SU-DHL-6 (cell line): ENCODE measurements around the gene RALGAPA1.

Experiments used
- H2AFZ ChIP-seq: fragments of 200-600 bp; sonication (generic); 2 replicates; pipeline ENCODE4 v1.6.1; 2014; ENCODE audit warnings: low read depth, mild to moderate bottlenecking, moderate library complexity, mixed read lengths, antibody characterized with exemption, low read length; ENCODE audit not compliant: severe bottlenecking
- H3F3A ChIP-seq: fragments of 200-600 bp; shearing (Covaris generic); 2 replicates; pipeline ENCODE4 v1.6.0; 2016; ENCODE audit warnings: antibody characterized with exemption, mild to moderate bottlenecking; ENCODE audit not compliant: insufficient read depth
- H3K27ac ChIP-seq: fragments of 200-600 bp; sonication (generic); 2 replicates; pipeline ENCODE4 v1.5.1; 2016; ENCODE audit warnings: low read depth, mild to moderate bottlenecking, low read length, moderate library complexity, mixed read lengths
- H3K27me3 ChIP-seq: fragments of 200-600 bp; sonication (generic), shearing (Covaris generic); 2 replicates; pipeline ENCODE4 v1.6.0; 2014; ENCODE audit warnings: mild to moderate bottlenecking, low read length
- H3K36me3 ChIP-seq: fragments of 200-600 bp; sonication (generic); 2 replicates; pipeline ENCODE4 v1.6.1; 2014; ENCODE audit warnings: mild to moderate bottlenecking, low read length, mixed read lengths
- H3K4me2 ChIP-seq: fragments of 300-600, 200-600 bp; shearing (Covaris generic), sonication (generic); 2 replicates; pipeline ENCODE4 v1.6.0; 2014; ENCODE audit warnings: low read length, low read depth, mild to moderate bottlenecking; ENCODE audit not compliant: poor library complexity, severe bottlenecking
- H3K4me3 ChIP-seq: fragments of 200-600 bp; sonication (generic); 2 replicates; pipeline ENCODE4 v1.5.1; 2014; ENCODE audit warnings: antibody characterized with exemption, low read length, mild to moderate bottlenecking, mixed read lengths; ENCODE audit not compliant: insufficient read depth, poor library complexity, severe bottlenecking
- H3K79me2 ChIP-seq: fragments of 200-600 bp; sonication (generic); 2 replicates; pipeline ENCODE4 v1.6.1; 2014; ENCODE audit warnings: mild to moderate bottlenecking, low read length, moderate library complexity; ENCODE audit not compliant: insufficient read depth
- H3K9ac ChIP-seq: fragments of 200-600 bp; sonication (generic); 2 replicates; pipeline ENCODE4 v1.7.0; 2014; ENCODE audit warnings: mild to moderate bottlenecking, low read length
- H3K9me2 ChIP-seq: fragments of 200-600 bp; sonication (generic); replicated peaks from 2 replicates; pipeline ENCODE4 v1.6.1; 2014; ENCODE audit warnings: low read length; ENCODE audit not compliant: insufficient read depth
- H3K9me3 ChIP-seq: fragments of 200-600 bp; sonication (generic); 2 replicates; pipeline ENCODE4 v1.6.1; 2014; ENCODE audit warnings: low read length, mixed read lengths; ENCODE audit not compliant: insufficient read depth
- H4K20me1 ChIP-seq: fragments of 200-600 bp; sonication (generic); 2 replicates; pipeline ENCODE4 v1.6.1; 2014; ENCODE audit warnings: low read depth, mild to moderate bottlenecking, antibody characterized with exemption, low read length, moderate library complexity, mixed read lengths
- EZH2phosphoT487 ChIP-seq: fragments of 200-600 bp; sonication (generic), shearing (Covaris generic); conservative IDR thresholded peaks from 2 replicates; pipeline ENCODE4 v1.6.1; 2018; ENCODE audit warnings: mild to moderate bottlenecking, antibody characterized with exemption, low read length, moderate library complexity, mixed read lengths
- TF ChIP-seq, protein P1 (sequence below): fragments of 200-600 bp; sonication (generic); IDR thresholded peaks from one replicate; pipeline ENCODE4 v1.5.1; 2017; ENCODE audit warnings: antibody characterized with exemption, mild to moderate bottlenecking, low read length, moderate library complexity; ENCODE audit not compliant: insufficient read depth, poor library complexity, severe bottlenecking

Gene RALGAPA1

GRCh38 chr14:35506461-35506860 is 302.6 kb downstream of the RALGAPA1 start:
- Histone ChIP-seq H3K9me3 (no peaks in the 10 kb centered on the region), H3K4me3 (no peak overlapping the region), H3K79me2 (no peaks in the 10 kb centered on the region), H3K9ac (no peak overlapping the region), H3K4me2 (no peak overlapping the region), H3K27ac (no peak overlapping the region), H3K9me2 (no peaks in the 10 kb centered on the region), H3K27me3 (no peaks in the 10 kb centered on the region), H3K36me3 (no peaks in the 10 kb centered on the region), H2AFZ (no peak overlapping the region), H4K20me1 (no peaks in the 10 kb centered on the region), H3F3A (no peaks in the 10 kb centered on the region)
- no peak for TF ChIP-seq EZH2phosphoT487
- TF ChIP-seq, protein P1, sequence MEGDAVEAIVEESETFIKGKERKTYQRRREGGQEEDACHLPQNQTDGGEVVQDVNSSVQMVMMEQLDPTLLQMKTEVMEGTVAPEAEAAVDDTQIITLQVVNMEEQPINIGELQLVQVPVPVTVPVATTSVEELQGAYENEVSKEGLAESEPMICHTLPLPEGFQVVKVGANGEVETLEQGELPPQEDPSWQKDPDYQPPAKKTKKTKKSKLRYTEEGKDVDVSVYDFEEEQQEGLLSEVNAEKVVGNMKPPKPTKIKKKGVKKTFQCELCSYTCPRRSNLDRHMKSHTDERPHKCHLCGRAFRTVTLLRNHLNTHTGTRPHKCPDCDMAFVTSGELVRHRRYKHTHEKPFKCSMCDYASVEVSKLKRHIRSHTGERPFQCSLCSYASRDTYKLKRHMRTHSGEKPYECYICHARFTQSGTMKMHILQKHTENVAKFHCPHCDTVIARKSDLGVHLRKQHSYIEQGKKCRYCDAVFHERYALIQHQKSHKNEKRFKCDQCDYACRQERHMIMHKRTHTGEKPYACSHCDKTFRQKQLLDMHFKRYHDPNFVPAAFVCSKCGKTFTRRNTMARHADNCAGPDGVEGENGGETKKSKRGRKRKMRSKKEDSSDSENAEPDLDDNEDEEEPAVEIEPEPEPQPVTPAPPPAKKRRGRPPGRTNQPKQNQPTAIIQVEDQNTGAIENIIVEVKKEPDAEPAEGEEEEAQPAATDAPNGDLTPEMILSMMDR = no peak

DNA sequence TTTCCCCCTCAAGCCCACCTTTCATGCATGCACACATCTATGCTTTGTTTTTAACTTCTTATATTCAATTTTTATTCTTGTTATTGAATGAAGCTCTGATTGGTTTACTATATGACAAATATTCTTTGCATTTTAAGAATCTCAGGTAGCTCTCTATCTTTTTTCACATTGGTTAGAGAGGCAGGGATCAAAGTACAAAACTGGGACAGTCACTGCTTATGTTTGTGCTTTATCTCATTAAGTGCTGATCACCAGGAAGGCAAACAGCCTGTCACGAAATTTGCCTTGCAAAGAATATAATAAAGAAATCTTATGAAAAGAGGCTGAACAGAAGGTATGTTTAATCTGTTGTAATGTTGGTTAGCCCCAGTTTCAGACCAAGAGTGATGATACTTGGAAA is 304.8 kb downstream of the RALGAPA1 start:
- Histone ChIP-seq H3K79me2 (no peaks in the 10 kb centered on the region), H3K27ac (no peak overlapping the region), H3K4me3 (no peak overlapping the region), H3F3A (no peaks in the 10 kb centered on the region), H3K27me3 (no peaks in the 10 kb centered on the region), H2AFZ (no peak overlapping the region), H4K20me1 (no peaks in the 10 kb centered on the region), H3K9me2 (no peaks in the 10 kb centered on the region), H3K9me3 (no peaks in the 10 kb centered on the region), H3K9ac (no peak overlapping the region), H3K4me2 (no peak overlapping the region), H3K36me3 (no peaks in the 10 kb centered on the region)
- TF ChIP-seq, protein P1 = no peak
- no peak for TF ChIP-seq EZH2phosphoT487

- Histone ChIP-seq H3K4me2 (no peak overlapping the region), H3K9ac (no peak overlapping the region), H3K4me3 (no peak overlapping the region), H3K27me3 (no peaks in the 10 kb centered on the region), H3K27ac (no peak overlapping the region), H3K79me2 (no peaks in the 10 kb centered on the region), H4K20me1 (no peaks in the 10 kb centered on the region), H2AFZ (no peak overlapping the region), H3K36me3 (no peaks in the 10 kb centered on the region), H3F3A (no peaks in the 10 kb centered on the region), H3K9me3 (no peaks in the 10 kb centered on the region), H3K9me2 (no peaks in the 10 kb centered on the region)
- TF ChIP-seq, protein P1 = no peak
- no peak for TF ChIP-seq EZH2phosphoT487
These were observed 305.4 kb downstream of the RALGAPA1 start for GRCh38 chr14:35503646-35504045.

GRCh38 chr14:35499180-35499579 is 309.9 kb downstream of the RALGAPA1 start:
- TF ChIP-seq EZH2phosphoT487 = no peak
- TF ChIP-seq, protein P1 = no peak
- Histone ChIP-seq H4K20me1 (no peaks in the 10 kb centered on the region), H2AFZ (no peak overlapping the region), H3K79me2 (no peaks in the 10 kb centered on the region), H3K4me3 (no peak overlapping the region), H3K9me3 (no peaks in the 10 kb centered on the region), H3K36me3 (no peaks in the 10 kb centered on the region), H3F3A (no peaks in the 10 kb centered on the region), H3K9ac (no peak overlapping the region), H3K27ac (no peak overlapping the region), H3K9me2 (no peaks in the 10 kb centered on the region), H3K27me3 (no peaks in the 10 kb centered on the region), H3K4me2 (no peak overlapping the region)
